ENCODE data around the gene IL17RE. TPM values are rescaled to one million over a fixed set of nuclear protein-coding genes. Genes with fewer than 3 reads are reported as not detected.

The IL17RE gene
- total and polyA plus RNA-seq, 9 of the 15 experiments (the other 6 are each of a cell fraction or from before 2014, with no cell fraction given), result 0.32 to 1.9 (median 0.51) TPM; not detected in 4

DNA sequence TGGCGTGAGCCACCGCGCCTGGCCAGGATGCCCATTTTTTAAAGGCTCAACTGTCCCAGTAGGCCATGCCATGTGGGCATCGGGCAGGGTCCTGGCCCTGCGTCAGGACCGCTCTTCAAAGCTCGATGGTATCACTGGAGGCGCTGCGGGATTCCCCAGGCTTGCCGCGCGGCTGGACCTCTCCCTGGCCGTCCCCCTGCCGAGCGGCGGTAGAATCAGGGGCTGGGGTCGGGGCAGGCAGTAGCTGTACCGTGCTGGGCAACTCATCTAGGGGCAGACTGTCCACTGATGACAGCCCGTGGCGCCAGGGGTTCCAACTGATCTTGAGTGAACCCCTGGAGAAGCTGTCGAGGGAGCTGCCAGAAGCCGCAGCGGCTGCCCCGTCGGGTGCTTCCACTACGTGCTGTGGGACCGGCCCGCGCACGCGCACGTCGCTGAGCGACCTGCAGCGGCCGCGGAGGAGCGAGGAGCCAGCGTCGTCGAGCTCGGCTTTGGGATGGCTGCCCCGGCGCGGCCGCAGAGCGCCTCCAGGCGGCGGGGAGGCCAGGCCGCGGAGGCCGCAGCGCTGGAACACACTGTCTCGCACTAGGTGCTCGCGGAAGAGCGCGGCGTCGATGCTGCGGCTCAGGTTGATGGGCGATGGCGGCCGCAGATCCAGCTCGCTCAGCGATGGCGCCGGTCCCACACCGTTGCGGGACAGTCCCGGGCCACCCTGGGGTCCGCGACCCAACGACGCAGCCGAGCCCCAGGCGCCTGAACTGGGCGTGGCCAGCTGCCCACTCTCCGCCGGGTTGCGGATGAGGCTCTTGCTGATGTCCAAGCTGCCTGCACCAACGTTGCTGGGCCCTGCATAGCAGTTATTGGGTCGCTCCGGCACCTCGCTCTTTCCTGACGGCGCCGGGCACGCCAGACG is 43.7 kb downstream of the IL17RE start:
- CTCF ChIA-PET (ENCODE audit: low intra/inter-chr PET ratio), result no interaction called here
- TF ChIP-seq, protein P1, sequence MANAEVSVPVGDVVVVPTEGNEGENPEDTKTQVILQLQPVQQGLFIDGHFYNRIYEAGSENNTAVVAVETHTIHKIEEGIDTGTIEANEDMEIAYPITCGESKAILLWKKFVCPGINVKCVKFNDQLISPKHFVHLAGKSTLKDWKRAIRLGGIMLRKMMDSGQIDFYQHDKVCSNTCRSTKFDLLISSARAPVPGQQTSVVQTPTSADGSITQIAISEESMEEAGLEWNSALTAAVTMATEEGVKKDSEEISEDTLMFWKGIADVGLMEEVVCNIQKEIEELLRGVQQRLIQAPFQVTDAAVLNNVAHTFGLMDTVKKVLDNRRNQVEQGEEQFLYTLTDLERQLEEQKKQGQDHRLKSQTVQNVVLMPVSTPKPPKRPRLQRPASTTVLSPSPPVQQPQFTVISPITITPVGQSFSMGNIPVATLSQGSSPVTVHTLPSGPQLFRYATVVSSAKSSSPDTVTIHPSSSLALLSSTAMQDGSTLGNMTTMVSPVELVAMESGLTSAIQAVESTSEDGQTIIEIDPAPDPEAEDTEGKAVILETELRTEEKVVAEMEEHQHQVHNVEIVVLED (CRISPR knock-in tag; IDR thresholded peaks at IDR 0.05), result no peak
- TF ChIP-seq, protein P2, sequence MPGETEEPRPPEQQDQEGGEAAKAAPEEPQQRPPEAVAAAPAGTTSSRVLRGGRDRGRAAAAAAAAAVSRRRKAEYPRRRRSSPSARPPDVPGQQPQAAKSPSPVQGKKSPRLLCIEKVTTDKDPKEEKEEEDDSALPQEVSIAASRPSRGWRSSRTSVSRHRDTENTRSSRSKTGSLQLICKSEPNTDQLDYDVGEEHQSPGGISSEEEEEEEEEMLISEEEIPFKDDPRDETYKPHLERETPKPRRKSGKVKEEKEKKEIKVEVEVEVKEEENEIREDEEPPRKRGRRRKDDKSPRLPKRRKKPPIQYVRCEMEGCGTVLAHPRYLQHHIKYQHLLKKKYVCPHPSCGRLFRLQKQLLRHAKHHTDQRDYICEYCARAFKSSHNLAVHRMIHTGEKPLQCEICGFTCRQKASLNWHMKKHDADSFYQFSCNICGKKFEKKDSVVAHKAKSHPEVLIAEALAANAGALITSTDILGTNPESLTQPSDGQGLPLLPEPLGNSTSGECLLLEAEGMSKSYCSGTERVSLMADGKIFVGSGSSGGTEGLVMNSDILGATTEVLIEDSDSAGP (CRISPR knock-in tag; IDR thresholded peaks at IDR 0.05), result no peak
- TF ChIP-seq, protein P3, sequence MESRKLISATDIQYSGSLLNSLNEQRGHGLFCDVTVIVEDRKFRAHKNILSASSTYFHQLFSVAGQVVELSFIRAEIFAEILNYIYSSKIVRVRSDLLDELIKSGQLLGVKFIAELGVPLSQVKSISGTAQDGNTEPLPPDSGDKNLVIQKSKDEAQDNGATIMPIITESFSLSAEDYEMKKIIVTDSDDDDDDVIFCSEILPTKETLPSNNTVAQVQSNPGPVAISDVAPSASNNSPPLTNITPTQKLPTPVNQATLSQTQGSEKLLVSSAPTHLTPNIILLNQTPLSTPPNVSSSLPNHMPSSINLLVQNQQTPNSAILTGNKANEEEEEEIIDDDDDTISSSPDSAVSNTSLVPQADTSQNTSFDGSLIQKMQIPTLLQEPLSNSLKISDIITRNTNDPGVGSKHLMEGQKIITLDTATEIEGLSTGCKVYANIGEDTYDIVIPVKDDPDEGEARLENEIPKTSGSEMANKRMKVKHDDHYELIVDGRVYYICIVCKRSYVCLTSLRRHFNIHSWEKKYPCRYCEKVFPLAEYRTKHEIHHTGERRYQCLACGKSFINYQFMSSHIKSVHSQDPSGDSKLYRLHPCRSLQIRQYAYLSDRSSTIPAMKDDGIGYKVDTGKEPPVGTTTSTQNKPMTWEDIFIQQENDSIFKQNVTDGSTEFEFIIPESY (CRISPR knock-in tag; IDR thresholded peaks at IDR 0.05), result peak; percentile 92
- 0 out of 2 replicates have a peak, but pooled peaks have one; percentile 20 for TF ChIP-seq HNRNPL (IDR thresholded peaks at IDR 0.05; ENCODE audit: low read depth, low read length)
- TF ChIP-seq MAFF (IDR thresholded peaks at IDR 0.05; ENCODE audit: low read length), result no peak
- TF ChIP-seq NFE2L1 (tag; IDR thresholded peaks at IDR 0.05; ENCODE audit: borderline replicate concordance, low read depth), result no peak
- no peak for TF ChIP-seq SMAD3 (CRISPR knock-in tag; conservative IDR thresholded peaks at IDR 0.05)
- peak; percentile 45; the same call in 1 of the 2 replicates for TF ChIP-seq POLR2G (IDR thresholded peaks at IDR 0.05; ENCODE audit: low read depth, low read length)
- H3K4me1 ChIP-seq (replicated peaks in 1 of 2; ENCODE audit: control insufficient read depth in 2 of 2, insufficient read depth in 2 of 2, low read length in 2 of 2), result peaks cover under 1 to 31% of the 10 kb centered on the region in 2 experiments; a peak in 4 of 5 replicates
- H3K36me3 ChIP-seq (ENCODE audit: control insufficient read depth, insufficient read depth, low read length), result peaks cover 14% of the 10 kb centered on the region; the same call in 1 of the 3 replicates
- WGBS (ENCODE audit: insufficient coverage, low coverage, missing lambda C conversion rate), result 96% methylated on average over 64 of the region's 90 CpGs
- POLR2A ChIA-PET, result interaction anchor here (1.2 to 2.0 kb wide), 2 partner anchors 11 to 14 kb away, joined by 3 to 8 read pairs; no protein-coding TSS in a partner anchor
- no peak overlapping the region for H3K9ac ChIP-seq (ENCODE audit: insufficient read depth in 1 of 2, low read depth in 2 of 2, low read length in 2 of 2)
- H3K4me2 ChIP-seq (ENCODE audit: insufficient read depth, low read length), result no peak overlapping the region
- no peak overlapping the region for H3K27ac ChIP-seq (ENCODE audit: extremely low read depth, low read depth, low read length)
- no peak overlapping the region for H3K4me3 ChIP-seq
- no TSS peak for BruUV-seq (replicated peaks)
- intact Hi-C loops (cut with micrococcal nuclease) (no loop called here), in situ Hi-C loops (cut with MboI) (no loop called here)
- H3K27me3 ChIP-seq (ENCODE audit: control insufficient read depth in 2 of 2, insufficient read depth in 2 of 2, low read length in 2 of 2), result no peaks in the 10 kb centered on the region
- no peaks in the 10 kb centered on the region for H4K20me1 ChIP-seq (replicated peaks; ENCODE audit: control insufficient read depth, insufficient read depth, low read length)
- no peaks in the 10 kb centered on the region for H3K79me2 ChIP-seq (ENCODE audit: control insufficient read depth, insufficient read depth, low read length)
- ATAC-seq, result no peak
- no peaks in the 10 kb centered on the region for H3K9me1 ChIP-seq (ENCODE audit: control insufficient read depth, insufficient read depth, low read length)
- no peak overlapping the region for H2AFZ ChIP-seq (ENCODE audit: low read depth, low read length)
- no peak for DNase-seq (ENCODE audit: extremely low read depth in 1 of 4, low spot score in 3 of 4)
- no peak for FAIRE-seq
- H3K9me3 ChIP-seq (replicated peaks; ENCODE audit: control insufficient read depth, insufficient read depth, low read depth, low read length), result no peaks in the 10 kb centered on the region

Data from K562 (cell line).